CD14-positive monocyte (primary cell): ENCODE results near the gene ITGAX. TPM values are rescaled to one million over a fixed set of nuclear protein-coding genes. Genes with fewer than 3 reads are reported as not detected.
A peak's percentile ranks its signal among the peaks of the same experiment; 100 is the strongest.

Source experiments
- DNase-seq, 3 donors: peaks; one replicate each; pipeline ENCODE4 v3.0.0-alpha.2; 2011 to 2022
- H2AFZ ChIP-seq: 2 replicates; pipeline ENCODE4 v1.6.0; 2012; ENCODE audit warnings: mild to moderate bottlenecking, low read depth, low read length, inconsistent platforms; ENCODE audit not compliant: insufficient read depth, poor library complexity, severe bottlenecking
- H3K27ac ChIP-seq, 2 donors: 1 replicate in 1 of 2; 2 replicates in 1 of 2; pipeline ENCODE4 v1.5.1; 2012 to 2013; ENCODE audit warnings: low read length in 2 of 2, control low read depth in 1 of 2, inconsistent platforms in 1 of 2, low read depth in 1 of 2, mild to moderate bottlenecking in 1 of 2
- H3K27me3 ChIP-seq, 2 donors: one replicate each; pipeline versions ENCODE4 v1.6.0 to v1.6.1; 2011 to 2013; ENCODE audit warnings: low read length in 2 of 2; ENCODE audit not compliant: control insufficient read depth in 2 of 2, insufficient read depth in 2 of 2
- H3K36me3 ChIP-seq, 2 donors: replicated peaks in 1 of 2; 1 replicate in 1 of 2; 2 replicates in 1 of 2; pipeline versions ENCODE4 v1.5.1 to v1.6.1; 2012 to 2013; ENCODE audit warnings: low read length in 2 of 2, control low read depth in 1 of 2, inconsistent platforms in 1 of 2, mild to moderate bottlenecking in 1 of 2; ENCODE audit not compliant: insufficient read depth in 2 of 2, control insufficient read depth in 1 of 2
- H3K4me1 ChIP-seq, 2 donors: 1 replicate in 1 of 2; 2 replicates in 1 of 2; pipeline versions ENCODE4 v1.5.1 to v1.6.1; 2012 to 2013; ENCODE audit warnings: low read length in 2 of 2, control low read depth in 1 of 2, inconsistent platforms in 1 of 2, mild to moderate bottlenecking in 1 of 2, moderate library complexity in 1 of 2; ENCODE audit not compliant: insufficient read depth in 2 of 2, control insufficient read depth in 1 of 2
- H3K4me2 ChIP-seq: replicated peaks from 2 replicates; pipeline ENCODE3; 2012; ENCODE audit warnings: low read length, moderate library complexity, mild to moderate bottlenecking; ENCODE audit not compliant: poor library complexity, severe bottlenecking; ENCODE audit errors: extremely low read depth
- H3K4me3 ChIP-seq, 3 experiments: fragments of 200-600 bp in 1 of 3; sonication (generic) in 1 of 3; replicated peaks in 1 of 3; 1 replicate in 2 of 3; 2 replicates in 1 of 3; pipeline ENCODE4 v1.5.1; 2011 to 2013; ENCODE audit warnings: low read length in 3 of 3, mild to moderate bottlenecking in 3 of 3, control low read depth in 2 of 3, low read depth in 2 of 3, inconsistent platforms in 1 of 3, moderate library complexity in 1 of 3
- H3K79me2 ChIP-seq: 2 replicates; pipeline ENCODE4 v1.6.0; 2012; ENCODE audit warnings: mild to moderate bottlenecking, control low read depth, inconsistent platforms, low read length, moderate library complexity; ENCODE audit not compliant: insufficient read depth
- H3K9ac ChIP-seq: 2 replicates; pipeline ENCODE4 v1.6.0; 2017; ENCODE audit warnings: low read length, mild to moderate bottlenecking; ENCODE audit not compliant: insufficient read depth, poor library complexity, severe bottlenecking
- H3K9me3 ChIP-seq, 2 donors: replicated peaks in 1 of 2; 1 replicate in 1 of 2; 2 replicates in 1 of 2; pipeline versions ENCODE4 v1.5.1 to v1.6.1; 2012 to 2013; ENCODE audit warnings: low read length in 2 of 2, control low read depth in 1 of 2; ENCODE audit not compliant: control insufficient read depth in 1 of 2, insufficient read depth in 1 of 2
- H4K20me1 ChIP-seq: 2 replicates; pipeline ENCODE4 v1.6.0; 2012; ENCODE audit warnings: mild to moderate bottlenecking, low read length, control low read depth, moderate library complexity; ENCODE audit not compliant: insufficient read depth
- H3K27ac Mint-ChIP-seq, 7 donors: one replicate each; pipeline ENCODE4 v1.8.0; 2020; ENCODE audit warnings: mild to moderate bottlenecking in 7 of 7, mixed read lengths in 7 of 7, moderate library complexity in 6 of 7, inconsistent platforms in 2 of 7
- H3K27me3 Mint-ChIP-seq, 3 donors: one replicate each; pipeline ENCODE4 v1.8.0; 2021 to 2022; ENCODE audit warnings: low read depth in 3 of 3, mild to moderate bottlenecking in 3 of 3, mixed read lengths in 3 of 3, moderate library complexity in 3 of 3, inconsistent platforms in 1 of 3
- H3K36me3 Mint-ChIP-seq, 2 donors: one replicate each; pipeline ENCODE4 v1.8.0; 2020; ENCODE audit warnings: mixed read lengths in 2 of 2, inconsistent platforms in 1 of 2, mild to moderate bottlenecking in 1 of 2
- H3K4me1 Mint-ChIP-seq: one replicate; pipeline ENCODE4 v1.8.0; 2020; ENCODE audit warnings: mild to moderate bottlenecking, mixed read lengths
- H3K4me3 Mint-ChIP-seq, 2 donors: one replicate each; pipeline ENCODE4 v1.8.0; 2020; ENCODE audit warnings: mild to moderate bottlenecking in 2 of 2, mixed read lengths in 2 of 2, moderate library complexity in 1 of 2
- H3K9me3 Mint-ChIP-seq, 7 donors: one replicate each; pipeline ENCODE4 v1.8.0; 2020 to 2022; ENCODE audit warnings: mixed read lengths in 7 of 7, mild to moderate bottlenecking in 6 of 7, moderate library complexity in 6 of 7, inconsistent platforms in 2 of 7
- CTCF ChIP-seq: fragments of 200-600 bp; IDR thresholded peaks from one replicate; pipeline ENCODE4 v1.8.0; 2022; ENCODE audit warnings: antibody characterized with exemption, mild to moderate bottlenecking
- WGBS: methylation state at CpG from one replicate; pipeline ENCODE4 v1.1.5; 2013; ENCODE audit warnings: missing lambda C conversion rate; ENCODE audit not compliant: insufficient coverage; 5-methylcytosine and 5-hydroxymethylcytosine counted together
- intact Hi-C, 2 donors: fragments of 100-400 bp; cut with micrococcal nuclease; formaldehyde crosslinking; loops; one replicate each; pipeline versions ENCODE4 v1.15.0 to v1.15.1; 2023
- polyA plus RNA-seq, 3 donors: library from polyadenylated mRNA; depleted of rRNA in 1 of 3; unstranded in 2 of 3; stranded (reverse) in 1 of 3; fragments of 300-500 nt in 2 of 3; fragments of >200 nt in 1 of 3; fragmentation: Illumina TruSeq in 2 of 3; gene quantifications; 1 replicate in 2 of 3; 2 replicates in 1 of 3; pipeline ENCODE4 v1.2.3, GENCODE V29; 2012 to 2021

ITGAX gene
- polyA plus RNA-seq, 3 donors = 40.7 to 710 (median 71.3) TPM

- no peaks in the 10 kb centered on the region for H3K9me3 ChIP-seq
- no peaks in the 10 kb centered on the region for H4K20me1 ChIP-seq
- H3K27me3 Mint-ChIP-seq = peaks cover 5 to 23% (median 6%) of the 10 kb centered on the region in 3 donors
- H3K9me3 Mint-ChIP-seq = peaks cover 0 to 7% (median 0%) of the 10 kb centered on the region in 7 donors
- H3K36me3 ChIP-seq = no peaks in the 10 kb centered on the region
- no peaks in the 10 kb centered on the region for H3K36me3 Mint-ChIP-seq
- intact Hi-C loops = no loop called here
- H3K4me1 Mint-ChIP-seq = peaks cover 3% of the 10 kb centered on the region
- H3K4me3 Mint-ChIP-seq = no peak overlapping the region
- no peak overlapping the region for H3K27ac ChIP-seq
- no peak for TF ChIP-seq CTCF
- no peaks in the 10 kb centered on the region for H3K27me3 ChIP-seq
- no peak overlapping the region for H2AFZ ChIP-seq
- WGBS = 99% methylated on average over 7 of the region's 12 CpGs
- H3K4me3 ChIP-seq = no peak overlapping the region
- H3K9ac ChIP-seq = no peak overlapping the region
- no peak for DNase-seq
- peaks cover 4 to 5% of the 10 kb centered on the region in 2 donors for H3K4me1 ChIP-seq
- no peak overlapping the region for H3K4me2 ChIP-seq
- peak overlapping the region in 2 of 7 donors; percentile 12 to 50 for H3K27ac Mint-ChIP-seq
- no peaks in the 10 kb centered on the region for H3K79me2 ChIP-seq
These were observed 68.8 kb downstream of the ITGAX start for GRCh38 chr16:31423801-31424200.

GRCh38 chr16:31427441-31428278, 72.7 kb downstream of the ITGAX start:
- H3K36me3 ChIP-seq = no peaks in the 10 kb centered on the region
- 34% methylated on average over 51 of the region's 83 CpGs for WGBS
- H3K4me3 ChIP-seq = peak overlapping the region; percentile 17 to 47 (median 27)
- peak overlapping the region; percentile 60 for H3K4me2 ChIP-seq
- peaks cover 4 to 5% of the 10 kb centered on the region in 2 donors for H3K4me1 ChIP-seq
- peak overlapping the region in 1 of 7 donors; percentile 73 for H3K27ac Mint-ChIP-seq
- H2AFZ ChIP-seq = peak overlapping the region; percentile 70
- no peak for TF ChIP-seq CTCF
- DNase-seq = peak; percentile 46 to 64 (median 64)
- H3K36me3 Mint-ChIP-seq = no peaks in the 10 kb centered on the region
- intact Hi-C loops = no loop called here
- H4K20me1 ChIP-seq = no peaks in the 10 kb centered on the region
- H3K79me2 ChIP-seq = no peaks in the 10 kb centered on the region
- H3K9me3 ChIP-seq = no peaks in the 10 kb centered on the region
- H3K27me3 Mint-ChIP-seq = peaks cover 3 to 15% (median 4%) of the 10 kb centered on the region in 3 donors
- peaks cover 0 to 3% (median 0%) of the 10 kb centered on the region in 7 donors for H3K9me3 Mint-ChIP-seq
- no peak overlapping the region for H3K27ac ChIP-seq
- peaks cover 3% of the 10 kb centered on the region for H3K4me1 Mint-ChIP-seq
- H3K4me3 Mint-ChIP-seq = peak overlapping the region; percentile 67 to 70
- no peak overlapping the region for H3K9ac ChIP-seq
- no peaks in the 10 kb centered on the region for H3K27me3 ChIP-seq
